ENCODE measurements around the gene TNFRSF4.

DNA sequence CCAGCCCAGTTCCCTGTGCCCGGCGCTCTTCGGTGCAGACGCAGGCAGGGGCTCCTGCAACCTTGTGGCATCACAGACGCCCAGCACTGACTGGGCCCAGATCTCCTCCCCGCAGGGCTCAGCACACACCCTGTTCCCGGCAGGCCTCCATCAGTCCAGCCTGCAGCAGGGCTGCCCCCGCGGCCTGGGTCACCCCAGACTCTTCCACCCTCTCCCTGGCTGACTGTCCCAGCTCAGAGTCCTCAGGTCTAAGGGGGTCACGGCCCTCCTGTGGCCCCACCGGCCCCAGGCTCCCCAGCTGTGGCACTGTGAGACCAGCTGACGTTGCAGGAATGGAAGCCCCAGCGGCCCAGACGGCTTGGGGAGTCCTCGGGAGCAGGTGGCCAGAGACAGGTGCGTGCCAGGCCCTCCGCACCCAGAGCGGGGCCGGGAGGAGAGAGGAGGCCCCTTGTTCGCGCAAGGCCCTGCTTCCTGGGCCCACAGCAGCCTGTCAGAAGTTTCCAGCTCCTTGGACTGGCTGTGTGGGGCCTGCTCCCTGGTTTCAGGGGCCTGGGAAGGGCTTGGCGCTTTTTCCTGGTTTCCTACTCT, 22.3 kb upstream of the TNFRSF4 start:
- TF ChIP-seq, protein P1, sequence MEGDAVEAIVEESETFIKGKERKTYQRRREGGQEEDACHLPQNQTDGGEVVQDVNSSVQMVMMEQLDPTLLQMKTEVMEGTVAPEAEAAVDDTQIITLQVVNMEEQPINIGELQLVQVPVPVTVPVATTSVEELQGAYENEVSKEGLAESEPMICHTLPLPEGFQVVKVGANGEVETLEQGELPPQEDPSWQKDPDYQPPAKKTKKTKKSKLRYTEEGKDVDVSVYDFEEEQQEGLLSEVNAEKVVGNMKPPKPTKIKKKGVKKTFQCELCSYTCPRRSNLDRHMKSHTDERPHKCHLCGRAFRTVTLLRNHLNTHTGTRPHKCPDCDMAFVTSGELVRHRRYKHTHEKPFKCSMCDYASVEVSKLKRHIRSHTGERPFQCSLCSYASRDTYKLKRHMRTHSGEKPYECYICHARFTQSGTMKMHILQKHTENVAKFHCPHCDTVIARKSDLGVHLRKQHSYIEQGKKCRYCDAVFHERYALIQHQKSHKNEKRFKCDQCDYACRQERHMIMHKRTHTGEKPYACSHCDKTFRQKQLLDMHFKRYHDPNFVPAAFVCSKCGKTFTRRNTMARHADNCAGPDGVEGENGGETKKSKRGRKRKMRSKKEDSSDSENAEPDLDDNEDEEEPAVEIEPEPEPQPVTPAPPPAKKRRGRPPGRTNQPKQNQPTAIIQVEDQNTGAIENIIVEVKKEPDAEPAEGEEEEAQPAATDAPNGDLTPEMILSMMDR (IDR thresholded peaks at IDR 0.05), result no peak
- TF ChIP-seq POLR2A (IDR thresholded peaks at IDR 0.05; ENCODE audit: low read depth), result no peak
- TF ChIP-seq EP300 (IDR thresholded peaks at IDR 0.05), result no peak
- no peak for TF ChIP-seq POLR2AphosphoS5 (IDR thresholded peaks at IDR 0.05)

Measured in esophagus muscularis mucosa (tissue), 4 donors.